Measurements from ENCODE around the gene KIAA0513.

- no peak for TF ChIP-seq POLR2A (IDR thresholded peaks at IDR 0.05)
- TF ChIP-seq POLR2AphosphoS5 (IDR thresholded peaks at IDR 0.05): no peak
Observed at GRCh38 chr16:85066346-85066885, 38.8 kb downstream of the KIAA0513 start.
